GM12892 (cell line): ENCODE data around the gene PCDHGA6.

Source experiments
- POLR2AphosphoS5 ChIP-seq: IDR thresholded peaks from 2 replicates; pipeline ENCODE4 v1.6.1; 2011; ENCODE audit warnings: low read depth, low read length, control low read depth
- TAF1 ChIP-seq: IDR thresholded peaks from 2 replicates; pipeline ENCODE4 v1.6.1; 2011; ENCODE audit warnings: low read depth, mild to moderate bottlenecking, control low read depth, low read length, borderline replicate concordance

DNA sequence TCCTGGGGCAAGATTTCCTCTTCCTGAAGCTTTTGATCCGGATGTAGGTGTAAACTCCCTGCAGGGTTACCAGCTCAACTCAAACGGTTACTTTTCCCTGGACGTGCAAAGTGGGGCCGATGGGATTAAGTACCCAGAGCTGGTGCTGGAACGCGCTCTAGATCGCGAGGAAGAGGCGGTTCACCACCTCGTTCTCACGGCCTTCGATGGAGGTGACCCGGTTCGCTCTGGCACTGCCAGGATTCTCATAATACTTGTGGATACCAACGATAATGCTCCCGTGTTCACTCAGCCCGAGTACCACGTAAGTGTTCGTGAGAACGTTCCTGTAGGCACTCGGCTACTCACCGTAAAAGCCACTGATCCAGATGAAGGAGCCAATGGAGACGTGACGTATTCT lies 18.1 kb upstream of the PCDHGA6 start:
- TF ChIP-seq POLR2AphosphoS5 (no peak), TAF1 (no peak)
